Activated T-cell treated with anti-CD3 and anti-CD28 coated beads, Interleukin-2, amount 50 U/mL, for 72 hours (primary cell): Measurements from ENCODE around the gene PAPPA2. TPM values are rescaled to one million over a fixed set of nuclear protein-coding genes. Genes with fewer than 3 reads are reported as not detected.

ENCODE experiments used
- ATAC-seq, 2 donors: fragments of 150-1000 bp; cut with Tn5 transposase; replicated peaks in 1 of 2; 2 replicates each; pipeline ENCODE4 v1.10.0; 2021; ENCODE audit warnings: moderate library complexity in 2 of 2, mild to moderate bottlenecking in 1 of 2
- DNase-seq, 2 donors: peaks; one replicate each; pipeline ENCODE4 v3.0.0; 2021 to 2022; ENCODE audit warnings: mixed read lengths in 1 of 2
- H3K27ac Mint-ChIP-seq: one replicate; pipeline ENCODE4 v1.8.0; 2022; ENCODE audit warnings: mild to moderate bottlenecking, moderate library complexity, mixed read lengths
- H3K27me3 Mint-ChIP-seq: one replicate; pipeline ENCODE4 v1.8.0; 2022; ENCODE audit warnings: low read depth, mixed read lengths
- H3K36me3 Mint-ChIP-seq, 2 donors: one replicate each; pipeline ENCODE4 v1.8.0; 2022; ENCODE audit warnings: mixed read lengths in 2 of 2, mild to moderate bottlenecking in 1 of 2; ENCODE audit not compliant: insufficient read depth in 2 of 2
- H3K4me1 Mint-ChIP-seq: one replicate; pipeline ENCODE4 v1.8.0; 2022; ENCODE audit warnings: low read depth, mixed read lengths
- H3K4me3 Mint-ChIP-seq, 2 donors: one replicate each; pipeline ENCODE4 v1.8.0; 2022; ENCODE audit warnings: mild to moderate bottlenecking in 2 of 2, mixed read lengths in 2 of 2, moderate library complexity in 2 of 2
- H3K9me3 Mint-ChIP-seq, 2 donors: one replicate each; pipeline ENCODE4 v1.8.0; 2022; ENCODE audit warnings: mixed read lengths in 2 of 2
- total RNA-seq, 2 donors: library from RNA; stranded (reverse); gene quantifications; one replicate each; pipeline ENCODE4 v1.2.3, GENCODE V29; 2022

The PAPPA2 gene
- total RNA-seq, 2 donors from 2014 or later = 1.0 to 3.3 TPM

- Mint-ChIP-seq H3K27me3 (peaks cover 7% of the 10 kb centered on the region), H3K36me3 (no peaks in the 10 kb centered on the region), H3K4me3 (no peak overlapping the region), H3K4me1 (no peaks in the 10 kb centered on the region), H3K27ac (no peak overlapping the region), H3K9me3 (no peaks in the 10 kb centered on the region)
- DNase-seq = no peak
- ATAC-seq = no peak
These were observed 340.6 kb downstream of the PAPPA2 start for GRCh38 chr1:176803596-176803995.

- ATAC-seq (no peak), DNase-seq (no peak)
- no peak overlapping the region for H3K27ac Mint-ChIP-seq
- H3K4me1 Mint-ChIP-seq = no peaks in the 10 kb centered on the region
- H3K4me3 Mint-ChIP-seq = no peak overlapping the region
- no peaks in the 10 kb centered on the region for H3K36me3 Mint-ChIP-seq
- peaks cover 2 to 5% of the 10 kb centered on the region in 2 donors for H3K9me3 Mint-ChIP-seq
- H3K27me3 Mint-ChIP-seq = no peaks in the 10 kb centered on the region
These were observed 346.3 kb downstream of the PAPPA2 start for GRCh38 chr1:176809292-176809691.

DNA sequence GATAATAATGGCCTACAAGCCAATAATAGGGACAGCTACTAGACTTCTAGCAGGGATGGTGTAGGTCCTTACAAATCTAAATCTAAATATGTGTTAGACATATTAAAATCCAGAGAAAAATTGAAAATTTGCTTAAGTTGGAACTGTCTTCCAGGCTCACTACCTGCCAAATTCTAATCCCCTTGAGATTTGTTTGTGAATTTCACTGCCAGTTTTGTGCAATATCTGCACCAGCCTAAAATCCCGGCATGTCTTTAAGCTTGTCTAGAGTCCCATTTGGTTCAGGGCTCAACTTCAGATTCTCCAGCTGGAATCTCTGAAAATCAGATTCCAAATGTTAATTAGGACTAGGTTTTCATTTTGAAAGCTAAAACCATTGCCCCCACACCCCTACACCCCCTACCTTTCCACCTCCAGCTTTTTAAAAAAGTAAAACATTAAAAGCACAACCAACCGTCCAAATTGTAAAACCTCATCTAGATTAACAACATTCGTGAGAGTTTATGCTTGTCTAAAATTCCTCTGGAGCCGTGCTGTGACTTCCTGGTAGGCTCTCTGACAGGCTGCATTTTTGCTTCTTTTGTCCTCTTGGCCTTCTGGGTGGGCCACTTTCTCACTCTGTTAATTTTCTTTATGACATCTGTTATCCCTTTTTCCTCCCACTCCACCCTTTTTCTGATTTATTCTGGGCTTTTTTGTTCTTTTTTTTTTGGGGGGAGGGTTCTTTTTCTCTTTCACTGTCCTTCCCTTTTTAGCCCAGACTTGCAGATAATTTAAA is 348.7 kb downstream of the PAPPA2 start:
- Mint-ChIP-seq H3K27ac (no peak overlapping the region), H3K9me3 (peaks cover 2 to 5% of the 10 kb centered on the region in 2 donors), H3K4me1 (no peaks in the 10 kb centered on the region), H3K36me3 (peaks cover 0 to 1% of the 10 kb centered on the region in 2 donors), H3K27me3 (no peaks in the 10 kb centered on the region), H3K4me3 (no peak overlapping the region)
- ATAC-seq (no peak), DNase-seq (no peak)

GRCh38 chr1:176815621-176816020 is 352.6 kb downstream of the PAPPA2 start:
- H3K4me1 Mint-ChIP-seq = no peaks in the 10 kb centered on the region
- peaks cover 2 to 5% of the 10 kb centered on the region in 2 donors for H3K9me3 Mint-ChIP-seq
- ATAC-seq (no peak), DNase-seq (no peak)
- no peak overlapping the region for H3K4me3 Mint-ChIP-seq
- H3K27ac Mint-ChIP-seq = no peak overlapping the region
- peaks cover 0 to 1% of the 10 kb centered on the region in 2 donors for H3K36me3 Mint-ChIP-seq
- no peaks in the 10 kb centered on the region for H3K27me3 Mint-ChIP-seq

DNA sequence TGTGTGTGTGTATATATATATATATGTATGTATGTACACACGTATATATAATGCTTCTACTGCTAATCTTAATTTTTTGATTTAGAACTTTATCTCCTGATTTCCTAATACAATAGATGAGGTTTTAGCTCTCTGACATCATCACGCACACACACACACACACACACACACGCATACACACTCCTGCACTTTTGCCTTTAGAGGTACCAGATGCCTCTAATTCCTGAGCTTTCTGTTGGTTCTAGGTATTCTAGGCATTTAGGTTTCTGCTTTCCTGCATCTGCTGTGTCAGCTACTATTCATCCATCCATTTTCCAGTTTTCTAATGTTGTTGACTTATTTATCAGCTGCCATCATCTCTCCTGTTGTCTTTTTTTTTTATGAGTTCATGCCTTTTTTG is 353.3 kb downstream of the PAPPA2 start:
- DNase-seq (no peak), ATAC-seq (no peak)
- Mint-ChIP-seq H3K4me3 (no peak overlapping the region), H3K36me3 (peaks cover 0 to 1% of the 10 kb centered on the region in 2 donors), H3K4me1 (no peaks in the 10 kb centered on the region), H3K27ac (no peak overlapping the region), H3K27me3 (no peaks in the 10 kb centered on the region), H3K9me3 (peaks cover 2 to 5% of the 10 kb centered on the region in 2 donors)

GRCh38 chr1:176820391-176821031 is 357.5 kb downstream of the PAPPA2 start:
- H3K9me3 Mint-ChIP-seq = no peaks in the 10 kb centered on the region
- no peak overlapping the region for H3K27ac Mint-ChIP-seq
- no peaks in the 10 kb centered on the region for H3K27me3 Mint-ChIP-seq
- no peaks in the 10 kb centered on the region for H3K36me3 Mint-ChIP-seq
- H3K4me3 Mint-ChIP-seq = no peak overlapping the region
- DNase-seq (no peak), ATAC-seq (no peak)
- no peaks in the 10 kb centered on the region for H3K4me1 Mint-ChIP-seq

DNA sequence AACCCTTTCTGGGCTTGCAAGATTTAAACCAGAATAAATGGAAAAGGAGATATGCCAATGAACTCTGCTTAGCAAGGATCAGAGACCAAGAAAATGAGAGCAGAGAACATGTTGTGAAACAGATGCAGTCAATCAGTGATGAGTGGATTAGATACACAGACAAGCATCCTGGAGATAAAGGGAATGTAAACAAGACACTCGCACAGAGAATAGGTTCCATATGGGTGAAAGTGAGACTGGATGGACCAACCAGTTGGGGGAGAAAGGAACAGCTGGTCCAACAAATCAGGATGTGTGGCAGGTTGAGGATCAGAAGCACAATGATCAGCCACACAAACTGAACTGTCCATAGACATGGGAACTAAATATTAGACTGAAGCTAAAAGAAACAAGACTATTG is 363.3 kb downstream of the PAPPA2 start:
- peaks cover 2 to 5% of the 10 kb centered on the region in 2 donors for H3K9me3 Mint-ChIP-seq
- H3K27me3 Mint-ChIP-seq = no peaks in the 10 kb centered on the region
- no peak for ATAC-seq
- H3K27ac Mint-ChIP-seq = no peak overlapping the region
- H3K4me3 Mint-ChIP-seq = no peak overlapping the region
- H3K4me1 Mint-ChIP-seq = no peaks in the 10 kb centered on the region
- no peak for DNase-seq
- no peaks in the 10 kb centered on the region for H3K36me3 Mint-ChIP-seq

GRCh38 chr1:176829261-176829660 is 366.3 kb downstream of the PAPPA2 start:
- H3K4me1 Mint-ChIP-seq = no peaks in the 10 kb centered on the region
- H3K4me3 Mint-ChIP-seq = no peak overlapping the region
- peaks cover 2 to 6% of the 10 kb centered on the region in 2 donors for H3K9me3 Mint-ChIP-seq
- H3K27ac Mint-ChIP-seq = no peak overlapping the region
- no peak for DNase-seq
- H3K27me3 Mint-ChIP-seq = no peaks in the 10 kb centered on the region
- H3K36me3 Mint-ChIP-seq = no peaks in the 10 kb centered on the region
- ATAC-seq = no peak

DNA sequence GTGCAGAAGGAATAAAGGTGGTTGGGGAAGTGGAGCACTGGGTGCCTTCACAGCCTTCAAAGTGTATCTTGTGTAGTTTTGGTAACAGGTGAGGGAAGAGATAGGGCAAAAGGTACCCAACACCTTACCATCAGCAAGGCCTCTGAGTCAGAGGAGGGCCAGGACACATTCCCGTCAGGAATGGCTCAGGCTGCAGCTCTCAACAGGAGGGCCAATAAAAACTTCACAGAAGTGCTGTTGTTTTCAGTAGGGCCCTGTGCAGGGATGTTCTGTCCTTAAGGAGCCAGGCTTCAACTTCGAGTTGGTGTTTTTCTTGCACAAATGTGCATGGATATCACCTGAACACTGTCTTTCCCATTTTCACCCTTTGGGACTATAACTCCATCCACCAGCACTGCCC is 368.2 kb downstream of the PAPPA2 start:
- Mint-ChIP-seq H3K27me3 (no peaks in the 10 kb centered on the region), H3K9me3 (peaks cover 2 to 3% of the 10 kb centered on the region in 2 donors), H3K36me3 (no peaks in the 10 kb centered on the region), H3K4me3 (no peak overlapping the region), H3K4me1 (no peaks in the 10 kb centered on the region), H3K27ac (no peak overlapping the region)
- ATAC-seq (no peak), DNase-seq (no peak)

- Mint-ChIP-seq H3K4me1 (no peaks in the 10 kb centered on the region), H3K9me3 (peaks cover 1 to 2% of the 10 kb centered on the region in 2 donors), H3K27me3 (peaks cover 4% of the 10 kb centered on the region), H3K27ac (no peak overlapping the region), H3K36me3 (no peaks in the 10 kb centered on the region), H3K4me3 (no peak overlapping the region)
- ATAC-seq (no peak), DNase-seq (no peak)
These were observed 374.7 kb downstream of the PAPPA2 start for GRCh38 chr1:176837708-176838107.

GRCh38 chr1:176838276-176838995 is 375.5 kb downstream of the PAPPA2 start:
- H3K27ac Mint-ChIP-seq = no peak overlapping the region
- DNase-seq = no peak
- H3K27me3 Mint-ChIP-seq = peaks cover 4% of the 10 kb centered on the region
- no peak for ATAC-seq
- H3K4me1 Mint-ChIP-seq = no peaks in the 10 kb centered on the region
- no peak overlapping the region for H3K4me3 Mint-ChIP-seq
- peaks cover 0 to 2% of the 10 kb centered on the region in 2 donors for H3K9me3 Mint-ChIP-seq
- no peaks in the 10 kb centered on the region for H3K36me3 Mint-ChIP-seq

- H3K9me3 Mint-ChIP-seq = peaks cover 0 to 2% of the 10 kb centered on the region in 2 donors
- no peak overlapping the region for H3K4me3 Mint-ChIP-seq
- ATAC-seq (no peak), DNase-seq (no peak)
- H3K36me3 Mint-ChIP-seq = no peaks in the 10 kb centered on the region
- no peak overlapping the region for H3K27ac Mint-ChIP-seq
- peaks cover 4% of the 10 kb centered on the region for H3K27me3 Mint-ChIP-seq
- no peaks in the 10 kb centered on the region for H3K4me1 Mint-ChIP-seq
These were observed 376.2 kb downstream of the PAPPA2 start for GRCh38 chr1:176839216-176839615.

- Mint-ChIP-seq H3K27me3 (peaks cover 15% of the 10 kb centered on the region), H3K4me1 (no peaks in the 10 kb centered on the region), H3K4me3 (no peak overlapping the region), H3K36me3 (no peaks in the 10 kb centered on the region), H3K9me3 (peaks cover 0 to 2% of the 10 kb centered on the region in 2 donors), H3K27ac (no peak overlapping the region)
- DNase-seq = no peak
- no peak for ATAC-seq
These were observed 378.3 kb downstream of the PAPPA2 start for GRCh38 chr1:176841238-176841637.
